ENCODE measurements around the gene RNU6-8. TPM values are rescaled to one million over a fixed set of nuclear protein-coding genes. Genes with fewer than 3 reads are reported as not detected.

RNU6-8 gene
- polyA plus RNA-seq, 6 donors from 2014 or later = not detected

- peaks cover 30 to 42% (median 38%) of the 10 kb centered on the region in 3 donors for H3K4me1 Mint-ChIP-seq
- DNase-seq (peak; percentile 84), ATAC-seq (ENCODE audit: low read depth in 2 of 2) (peak; percentile 56 to 65)
- no peaks in the 10 kb centered on the region for H3K36me3 Mint-ChIP-seq
- peaks cover 0 to 3% (median 0%) of the 10 kb centered on the region in 3 donors for H3K27me3 Mint-ChIP-seq
- H3K4me3 Mint-ChIP-seq = peak overlapping the region; percentile 90 to 98 (median 96)
- H3K9me3 Mint-ChIP-seq = peaks cover 0 to 4% (median 0%) of the 10 kb centered on the region in 7 donors
- H3K27ac Mint-ChIP-seq = peak overlapping the region; percentile 98 to 100 (median 100)
These were observed 1.8 kb downstream of the RNU6-8 start for GRCh38 chr14:32201193-32201815.

- peaks cover 0 to 3% (median 0%) of the 10 kb centered on the region in 3 donors for H3K27me3 Mint-ChIP-seq
- no peaks in the 10 kb centered on the region for H3K36me3 Mint-ChIP-seq
- H3K9me3 Mint-ChIP-seq = peaks cover 0 to 4% (median under 1%) of the 10 kb centered on the region in 7 donors
- H3K4me3 Mint-ChIP-seq = peak overlapping the region; percentile 90 to 98 (median 96)
- DNase-seq (peak; percentile 59), ATAC-seq (ENCODE audit: low read depth in 2 of 2) (peak; percentile 14 to 15)
- H3K27ac Mint-ChIP-seq = peak overlapping the region; percentile 98 to 100 (median 100)
- peaks cover 32 to 46% (median 43%) of the 10 kb centered on the region in 3 donors for H3K4me1 Mint-ChIP-seq
These were observed 2.5 kb downstream of the RNU6-8 start for GRCh38 chr14:32200368-32201192.

- ATAC-seq (ENCODE audit: low read depth in 2 of 2) (no peak), DNase-seq (no peak)
- Mint-ChIP-seq H3K36me3 (no peaks in the 10 kb centered on the region), H3K4me1 (peaks cover 25 to 38% (median 37%) of the 10 kb centered on the region in 3 donors), H3K27ac (no peak overlapping the region), H3K9me3 (peaks cover 0 to 2% (median 0%) of the 10 kb centered on the region in 7 donors), H3K4me3 (no peak overlapping the region), H3K27me3 (no peaks in the 10 kb centered on the region)
These were observed 5.2 kb downstream of the RNU6-8 start for GRCh38 chr14:32197919-32198318.

- DNase-seq = no peak
- ATAC-seq (ENCODE audit: low read depth in 2 of 2) = no peak
- H3K27me3 Mint-ChIP-seq = no peaks in the 10 kb centered on the region
- peaks cover 10 to 22% (median 18%) of the 10 kb centered on the region in 3 donors for H3K4me1 Mint-ChIP-seq
- no peaks in the 10 kb centered on the region for H3K36me3 Mint-ChIP-seq
- peaks cover 0 to 1% (median 0%) of the 10 kb centered on the region in 7 donors for H3K9me3 Mint-ChIP-seq
- no peak overlapping the region for H3K27ac Mint-ChIP-seq
- peak overlapping the region in 3 of 8 donors; percentile 2 to 56 (median 50) for H3K4me3 Mint-ChIP-seq
These were observed 7.4 kb downstream of the RNU6-8 start for GRCh38 chr14:32195636-32196035.

- Mint-ChIP-seq H3K9me3 (peaks cover 0 to 1% (median 0%) of the 10 kb centered on the region in 7 donors), H3K36me3 (no peaks in the 10 kb centered on the region), H3K27me3 (no peaks in the 10 kb centered on the region), H3K4me1 (peaks cover 13 to 25% (median 20%) of the 10 kb centered on the region in 3 donors), H3K4me3 (no peak overlapping the region), H3K27ac (no peak overlapping the region)
- DNase-seq (no peak), ATAC-seq (ENCODE audit: low read depth in 2 of 2) (no peak)
These were observed 9.5 kb downstream of the RNU6-8 start for GRCh38 chr14:32193532-32193931.

- no peaks in the 10 kb centered on the region for H3K27me3 Mint-ChIP-seq
- no peaks in the 10 kb centered on the region for H3K36me3 Mint-ChIP-seq
- ATAC-seq (ENCODE audit: low read depth in 2 of 2) (no peak), DNase-seq (no peak)
- no peak overlapping the region for H3K27ac Mint-ChIP-seq
- peaks cover 0 to 1% (median 0%) of the 10 kb centered on the region in 7 donors for H3K9me3 Mint-ChIP-seq
- H3K4me3 Mint-ChIP-seq = no peak overlapping the region
- peaks cover 13 to 25% (median 20%) of the 10 kb centered on the region in 3 donors for H3K4me1 Mint-ChIP-seq
These were observed 10.2 kb downstream of the RNU6-8 start for GRCh38 chr14:32192712-32193373.

GRCh38 chr14:32190673-32191072 is 12.4 kb downstream of the RNU6-8 start:
- DNase-seq = no peak
- peaks cover 0 to 3% (median 0%) of the 10 kb centered on the region in 7 donors for H3K9me3 Mint-ChIP-seq
- ATAC-seq (ENCODE audit: low read depth in 2 of 2) = no peak
- peaks cover 18 to 29% (median 25%) of the 10 kb centered on the region in 3 donors for H3K4me1 Mint-ChIP-seq
- no peaks in the 10 kb centered on the region for H3K36me3 Mint-ChIP-seq
- no peak overlapping the region for H3K27ac Mint-ChIP-seq
- H3K4me3 Mint-ChIP-seq = no peak overlapping the region
- no peaks in the 10 kb centered on the region for H3K27me3 Mint-ChIP-seq

- Mint-ChIP-seq H3K27ac (no peak overlapping the region), H3K9me3 (peaks cover 0 to 3% (median 0%) of the 10 kb centered on the region in 7 donors), H3K4me1 (peaks cover 15 to 23% (median 21%) of the 10 kb centered on the region in 3 donors), H3K27me3 (no peaks in the 10 kb centered on the region), H3K36me3 (no peaks in the 10 kb centered on the region), H3K4me3 (peak overlapping the region in 1 of 8 donors; percentile 1)
- peak; percentile 66 to 78 for ATAC-seq (ENCODE audit: low read depth in 2 of 2)
- DNase-seq = peak; percentile 5
These were observed 13.3 kb downstream of the RNU6-8 start for GRCh38 chr14:32189811-32190210.

- Mint-ChIP-seq H3K27me3 (no peaks in the 10 kb centered on the region), H3K27ac (peak overlapping the region in 5 of 6 donors; percentile 0 to 55 (median 43)), H3K4me3 (peak overlapping the region; percentile 2 to 63 (median 33)), H3K36me3 (no peaks in the 10 kb centered on the region), H3K4me1 (peaks cover 15 to 23% (median 21%) of the 10 kb centered on the region in 3 donors), H3K9me3 (peaks cover 0 to 3% (median 0%) of the 10 kb centered on the region in 7 donors)
- DNase-seq (peak; percentile 49), ATAC-seq (ENCODE audit: low read depth in 2 of 2) (peak; percentile 84 to 88)
These were observed 16.8 kb downstream of the RNU6-8 start for GRCh38 chr14:32186248-32186647.

- ATAC-seq (ENCODE audit: low read depth in 2 of 2) (no peak), DNase-seq (no peak)
- Mint-ChIP-seq H3K36me3 (peaks cover 0 to 8% of the 10 kb centered on the region in 2 donors), H3K4me3 (no peak overlapping the region), H3K27ac (no peak overlapping the region), H3K4me1 (peaks cover 10 to 16% (median 13%) of the 10 kb centered on the region in 3 donors), H3K9me3 (peaks cover 0 to 7% (median 0%) of the 10 kb centered on the region in 7 donors), H3K27me3 (peaks cover 0 to 7% (median 0%) of the 10 kb centered on the region in 3 donors)
These were observed 18.0 kb downstream of the RNU6-8 start for GRCh38 chr14:32185097-32185496.

GRCh38 chr14:32183151-32184058 is 19.7 kb downstream of the RNU6-8 start:
- no peak for ATAC-seq (ENCODE audit: low read depth in 2 of 2)
- no peak for DNase-seq
- Mint-ChIP-seq H3K27ac (no peak overlapping the region), H3K4me3 (no peak overlapping the region), H3K9me3 (peaks cover 3 to 15% (median 7%) of the 10 kb centered on the region in 7 donors), H3K27me3 (peaks cover 0 to 9% (median 7%) of the 10 kb centered on the region in 3 donors), H3K4me1 (peaks cover 7 to 11% (median 8%) of the 10 kb centered on the region in 3 donors), H3K36me3 (peaks cover 0 to 9% of the 10 kb centered on the region in 2 donors)

GRCh38 chr14:32171469-32171868 is 31.6 kb downstream of the RNU6-8 start:
- DNase-seq = no peak
- no peak for ATAC-seq (ENCODE audit: low read depth in 2 of 2)
- no peak overlapping the region for H3K4me3 Mint-ChIP-seq
- H3K36me3 Mint-ChIP-seq = peaks cover 0 to 3% of the 10 kb centered on the region in 2 donors
- peaks cover 0 to 7% (median 0%) of the 10 kb centered on the region in 3 donors for H3K27me3 Mint-ChIP-seq
- H3K27ac Mint-ChIP-seq = no peak overlapping the region
- peaks cover 0 to 5% (median 2%) of the 10 kb centered on the region in 3 donors for H3K4me1 Mint-ChIP-seq
- peaks cover 0 to 5% (median 0%) of the 10 kb centered on the region in 7 donors for H3K9me3 Mint-ChIP-seq

Measured in naive B cell (primary cell).